ENCODE results near the gene UBAC1.

DNA sequence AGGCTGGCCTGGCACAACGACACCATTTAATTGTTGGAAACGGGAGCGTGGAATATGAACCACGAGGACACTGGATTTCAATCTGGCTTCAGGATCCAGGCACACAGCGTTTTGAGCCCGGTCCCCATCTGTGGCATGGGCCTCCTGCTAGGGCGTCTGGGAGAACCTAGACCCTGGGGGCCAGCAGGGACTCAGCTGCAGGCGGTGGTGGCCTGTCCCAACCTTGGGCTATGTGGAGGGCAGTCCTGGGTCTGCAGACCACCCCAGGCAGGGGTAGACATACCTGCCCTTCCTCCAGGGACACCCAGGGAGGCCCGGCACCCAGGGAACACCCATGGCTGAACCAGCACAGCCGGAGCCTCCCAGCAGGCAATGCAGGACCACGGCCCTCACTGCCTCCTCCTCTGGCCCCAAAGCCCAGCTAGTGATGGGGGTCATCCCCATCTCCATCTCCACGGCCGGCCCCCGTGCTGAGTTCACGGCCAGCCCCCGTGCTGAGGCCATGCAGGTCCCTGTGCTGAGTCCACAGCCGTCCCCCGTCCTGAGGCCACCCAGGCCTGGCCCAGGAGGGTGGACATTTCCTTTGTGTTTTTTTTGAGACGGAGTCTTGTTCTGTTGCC lies 18.5 kb upstream of the UBAC1 start:
- TF ChIP-seq ZNF560 (tag by site-specific recombination; IDR thresholded peaks at IDR 0.05; ENCODE audit: borderline replicate concordance) (no peak), ZNF670 (tag by site-specific recombination; IDR thresholded peaks at IDR 0.05; ENCODE audit: low read depth) (no peak), ZNF416 (tag by site-specific recombination; IDR thresholded peaks at IDR 0.05) (no peak), SETDB1 (IDR thresholded peaks at IDR 0.05; ENCODE audit: insufficient read length, low read length) (no peak), HOXD13 (CRISPR knock-in tag; IDR thresholded peaks at IDR 0.05; ENCODE audit: borderline replicate concordance) (no peak)
- TF ChIP-seq, protein P1, sequence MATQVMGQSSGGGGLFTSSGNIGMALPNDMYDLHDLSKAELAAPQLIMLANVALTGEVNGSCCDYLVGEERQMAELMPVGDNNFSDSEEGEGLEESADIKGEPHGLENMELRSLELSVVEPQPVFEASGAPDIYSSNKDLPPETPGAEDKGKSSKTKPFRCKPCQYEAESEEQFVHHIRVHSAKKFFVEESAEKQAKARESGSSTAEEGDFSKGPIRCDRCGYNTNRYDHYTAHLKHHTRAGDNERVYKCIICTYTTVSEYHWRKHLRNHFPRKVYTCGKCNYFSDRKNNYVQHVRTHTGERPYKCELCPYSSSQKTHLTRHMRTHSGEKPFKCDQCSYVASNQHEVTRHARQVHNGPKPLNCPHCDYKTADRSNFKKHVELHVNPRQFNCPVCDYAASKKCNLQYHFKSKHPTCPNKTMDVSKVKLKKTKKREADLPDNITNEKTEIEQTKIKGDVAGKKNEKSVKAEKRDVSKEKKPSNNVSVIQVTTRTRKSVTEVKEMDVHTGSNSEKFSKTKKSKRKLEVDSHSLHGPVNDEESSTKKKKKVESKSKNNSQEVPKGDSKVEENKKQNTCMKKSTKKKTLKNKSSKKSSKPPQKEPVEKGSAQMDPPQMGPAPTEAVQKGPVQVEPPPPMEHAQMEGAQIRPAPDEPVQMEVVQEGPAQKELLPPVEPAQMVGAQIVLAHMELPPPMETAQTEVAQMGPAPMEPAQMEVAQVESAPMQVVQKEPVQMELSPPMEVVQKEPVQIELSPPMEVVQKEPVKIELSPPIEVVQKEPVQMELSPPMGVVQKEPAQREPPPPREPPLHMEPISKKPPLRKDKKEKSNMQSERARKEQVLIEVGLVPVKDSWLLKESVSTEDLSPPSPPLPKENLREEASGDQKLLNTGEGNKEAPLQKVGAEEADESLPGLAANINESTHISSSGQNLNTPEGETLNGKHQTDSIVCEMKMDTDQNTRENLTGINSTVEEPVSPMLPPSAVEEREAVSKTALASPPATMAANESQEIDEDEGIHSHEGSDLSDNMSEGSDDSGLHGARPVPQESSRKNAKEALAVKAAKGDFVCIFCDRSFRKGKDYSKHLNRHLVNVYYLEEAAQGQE (tag by site-specific recombination; IDR thresholded peaks at IDR 0.05), result no peak
- TF ChIP-seq, protein P2, sequence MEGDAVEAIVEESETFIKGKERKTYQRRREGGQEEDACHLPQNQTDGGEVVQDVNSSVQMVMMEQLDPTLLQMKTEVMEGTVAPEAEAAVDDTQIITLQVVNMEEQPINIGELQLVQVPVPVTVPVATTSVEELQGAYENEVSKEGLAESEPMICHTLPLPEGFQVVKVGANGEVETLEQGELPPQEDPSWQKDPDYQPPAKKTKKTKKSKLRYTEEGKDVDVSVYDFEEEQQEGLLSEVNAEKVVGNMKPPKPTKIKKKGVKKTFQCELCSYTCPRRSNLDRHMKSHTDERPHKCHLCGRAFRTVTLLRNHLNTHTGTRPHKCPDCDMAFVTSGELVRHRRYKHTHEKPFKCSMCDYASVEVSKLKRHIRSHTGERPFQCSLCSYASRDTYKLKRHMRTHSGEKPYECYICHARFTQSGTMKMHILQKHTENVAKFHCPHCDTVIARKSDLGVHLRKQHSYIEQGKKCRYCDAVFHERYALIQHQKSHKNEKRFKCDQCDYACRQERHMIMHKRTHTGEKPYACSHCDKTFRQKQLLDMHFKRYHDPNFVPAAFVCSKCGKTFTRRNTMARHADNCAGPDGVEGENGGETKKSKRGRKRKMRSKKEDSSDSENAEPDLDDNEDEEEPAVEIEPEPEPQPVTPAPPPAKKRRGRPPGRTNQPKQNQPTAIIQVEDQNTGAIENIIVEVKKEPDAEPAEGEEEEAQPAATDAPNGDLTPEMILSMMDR (tag by site-specific recombination; IDR thresholded peaks at IDR 0.05), result no peak
- TF ChIP-seq, protein P3, sequence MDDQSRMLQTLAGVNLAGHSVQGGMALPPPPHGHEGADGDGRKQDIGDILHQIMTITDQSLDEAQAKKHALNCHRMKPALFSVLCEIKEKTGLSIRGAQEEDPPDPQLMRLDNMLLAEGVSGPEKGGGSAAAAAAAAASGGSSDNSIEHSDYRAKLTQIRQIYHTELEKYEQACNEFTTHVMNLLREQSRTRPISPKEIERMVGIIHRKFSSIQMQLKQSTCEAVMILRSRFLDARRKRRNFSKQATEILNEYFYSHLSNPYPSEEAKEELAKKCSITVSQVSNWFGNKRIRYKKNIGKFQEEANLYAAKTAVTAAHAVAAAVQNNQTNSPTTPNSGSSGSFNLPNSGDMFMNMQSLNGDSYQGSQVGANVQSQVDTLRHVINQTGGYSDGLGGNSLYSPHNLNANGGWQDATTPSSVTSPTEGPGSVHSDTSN (CRISPR knock-in tag; IDR thresholded peaks at IDR 0.05), result no peak
